K562 (cell line): Measurements from ENCODE around the gene BDKRB2.

Source experiments
- EGR1 ChIP-seq: fragments of 450-650 bp; conservative IDR thresholded peaks from 2 replicates; pipeline ENCODE4 v1.6.1; 2017; ENCODE audit warnings: mild to moderate bottlenecking
- NR3C1 ChIP-seq: sonication (generic); formaldehyde crosslinking; IDR thresholded peaks from 2 replicates; pipeline ENCODE4 v1.8.1; 2022; ENCODE audit warnings: missing genetic modification reagents
- TF ChIP-seq, protein P1 (sequence below), 2 experiments: fragments of 450-650 bp; formaldehyde crosslinking in 1 of 2; IDR thresholded peaks; 2 replicates each; pipeline versions ENCODE4 v1.4.0 to v1.6.1; 2014 to 2020; ENCODE audit warnings: mild to moderate bottlenecking in 2 of 2, borderline replicate concordance in 1 of 2, low read depth in 1 of 2

- no peak for TF ChIP-seq EGR1
- TF ChIP-seq NR3C1 (CRISPR knock-in tag), result no peak
- TF ChIP-seq, protein P1, sequence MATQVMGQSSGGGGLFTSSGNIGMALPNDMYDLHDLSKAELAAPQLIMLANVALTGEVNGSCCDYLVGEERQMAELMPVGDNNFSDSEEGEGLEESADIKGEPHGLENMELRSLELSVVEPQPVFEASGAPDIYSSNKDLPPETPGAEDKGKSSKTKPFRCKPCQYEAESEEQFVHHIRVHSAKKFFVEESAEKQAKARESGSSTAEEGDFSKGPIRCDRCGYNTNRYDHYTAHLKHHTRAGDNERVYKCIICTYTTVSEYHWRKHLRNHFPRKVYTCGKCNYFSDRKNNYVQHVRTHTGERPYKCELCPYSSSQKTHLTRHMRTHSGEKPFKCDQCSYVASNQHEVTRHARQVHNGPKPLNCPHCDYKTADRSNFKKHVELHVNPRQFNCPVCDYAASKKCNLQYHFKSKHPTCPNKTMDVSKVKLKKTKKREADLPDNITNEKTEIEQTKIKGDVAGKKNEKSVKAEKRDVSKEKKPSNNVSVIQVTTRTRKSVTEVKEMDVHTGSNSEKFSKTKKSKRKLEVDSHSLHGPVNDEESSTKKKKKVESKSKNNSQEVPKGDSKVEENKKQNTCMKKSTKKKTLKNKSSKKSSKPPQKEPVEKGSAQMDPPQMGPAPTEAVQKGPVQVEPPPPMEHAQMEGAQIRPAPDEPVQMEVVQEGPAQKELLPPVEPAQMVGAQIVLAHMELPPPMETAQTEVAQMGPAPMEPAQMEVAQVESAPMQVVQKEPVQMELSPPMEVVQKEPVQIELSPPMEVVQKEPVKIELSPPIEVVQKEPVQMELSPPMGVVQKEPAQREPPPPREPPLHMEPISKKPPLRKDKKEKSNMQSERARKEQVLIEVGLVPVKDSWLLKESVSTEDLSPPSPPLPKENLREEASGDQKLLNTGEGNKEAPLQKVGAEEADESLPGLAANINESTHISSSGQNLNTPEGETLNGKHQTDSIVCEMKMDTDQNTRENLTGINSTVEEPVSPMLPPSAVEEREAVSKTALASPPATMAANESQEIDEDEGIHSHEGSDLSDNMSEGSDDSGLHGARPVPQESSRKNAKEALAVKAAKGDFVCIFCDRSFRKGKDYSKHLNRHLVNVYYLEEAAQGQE (IDR thresholded peaks at IDR 0.05; ENCODE audit: borderline replicate concordance), result no peak
- TF ChIP-seq, protein P1 (CRISPR knock-in tag; IDR thresholded peaks at IDR 0.05; ENCODE audit: low read depth), result no peak
Measured at GRCh38 chr14:96214793-96215192, 10.2 kb downstream of the BDKRB2 start.
